Stimulated activated CD8-positive, alpha-beta memory T cell treated with anti-CD3 and anti-CD28 coated beads, Interleukin-12 subunit alpha, Interleukin-12 subunit beta, amount 100 ng/mL, for 24 hours (primary cell): Measurements from ENCODE around the gene SUSD5.

Experiments
- DNase-seq: peaks from one replicate; pipeline ENCODE4 v3.0.0-alpha.2; 2020; ENCODE audit errors: extremely low read depth

The SUSD5 gene

GRCh38 chr3:33218446-33219174 lies at the start of gene SUSD5:
Gene SUSD5 (minus strand): TSS chr3:33218810. CDS start chr3:33218797, 13 bp downstream.
- no peak for DNase-seq

DNA sequence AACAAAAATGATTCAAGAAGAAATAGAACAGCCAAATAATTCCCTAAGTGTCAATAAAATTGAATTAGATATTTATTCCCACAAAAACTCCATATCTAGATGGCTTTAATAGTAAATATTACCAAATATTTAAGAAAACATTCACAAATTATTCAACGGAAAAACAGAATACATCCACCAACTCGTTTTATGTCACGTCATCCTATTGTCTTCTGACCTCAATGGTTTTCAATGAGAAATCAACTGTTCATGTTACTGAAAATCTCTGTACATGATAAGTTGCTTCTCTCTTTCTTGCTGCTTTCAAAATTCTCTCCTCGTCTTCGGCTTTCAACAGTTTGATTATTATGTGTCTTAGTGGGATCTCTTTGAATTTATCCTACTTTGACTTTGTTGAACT lies 41.5 kb upstream of the SUSD5 start:
- DNase-seq = no peak

- DNase-seq = no peak
Measured at GRCh38 chr3:33256249-33256648, 37.6 kb upstream of the SUSD5 start.

DNA sequence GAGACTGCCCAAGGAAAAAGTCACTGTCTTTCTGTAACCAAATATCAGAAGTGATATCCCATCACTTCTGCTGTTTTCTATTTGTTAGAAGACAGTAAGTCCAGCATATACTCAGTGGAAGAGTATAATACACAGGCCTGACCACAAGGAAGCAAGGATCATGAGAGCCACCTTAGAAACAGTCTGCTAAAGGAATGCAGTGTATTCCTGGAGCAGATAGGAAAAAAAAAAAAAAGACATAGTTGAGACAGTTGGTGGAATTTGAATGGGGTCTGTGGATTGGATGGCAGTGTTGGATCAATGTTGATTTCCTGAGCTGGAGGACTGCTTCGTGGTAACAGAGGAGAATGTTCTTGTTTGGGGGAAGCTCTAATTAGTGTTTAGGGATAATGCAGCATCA lies 32.1 kb upstream of the SUSD5 start:
- no peak for DNase-seq

GRCh38 chr3:33246786-33247185 lies 28.2 kb upstream of the SUSD5 start:
- no peak for DNase-seq

DNA sequence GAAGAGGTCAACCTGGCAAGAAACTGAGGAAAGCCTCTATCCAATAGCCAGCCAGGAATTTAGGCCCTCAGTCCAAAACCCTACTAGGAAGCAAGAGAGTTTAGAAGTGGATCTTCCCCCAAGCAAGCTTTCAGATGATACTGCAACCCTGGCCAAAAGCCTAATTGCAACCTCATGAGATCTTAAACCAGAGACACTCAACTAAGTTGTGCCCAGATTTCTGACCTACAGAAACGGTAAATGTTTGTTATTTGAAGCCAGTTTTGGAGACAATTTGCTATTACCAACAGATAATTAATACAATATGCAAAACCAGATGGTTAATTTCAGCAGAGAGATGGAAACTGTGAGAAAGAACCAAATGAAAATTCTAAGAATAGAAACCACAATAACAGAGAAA lies 21.7 kb upstream of the SUSD5 start:
- no peak for DNase-seq

DNA sequence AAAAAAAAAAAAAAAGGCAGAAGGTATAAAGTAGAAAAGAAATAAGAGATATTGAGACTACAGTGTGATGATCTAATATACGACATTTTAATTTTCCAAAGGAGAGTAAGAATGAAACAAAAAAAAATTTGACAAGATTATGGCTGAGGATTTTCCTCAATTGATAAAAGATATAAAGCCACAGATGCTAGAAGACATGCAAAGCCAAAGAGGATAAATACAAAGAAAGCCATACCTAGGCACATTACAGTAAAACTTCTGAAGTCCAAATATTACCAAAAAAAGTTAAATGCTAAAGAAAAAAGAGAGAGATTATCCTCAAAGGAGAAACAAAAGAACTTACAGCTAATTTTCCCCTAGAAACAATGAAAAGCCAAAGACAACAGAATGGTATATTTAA lies 20.3 kb upstream of the SUSD5 start:
- no peak for DNase-seq

GRCh38 chr3:33237439-33237838 lies 18.8 kb upstream of the SUSD5 start:
- DNase-seq = no peak

GRCh38 chr3:33236005-33236404 lies 17.4 kb upstream of the SUSD5 start:
- no peak for DNase-seq

DNA sequence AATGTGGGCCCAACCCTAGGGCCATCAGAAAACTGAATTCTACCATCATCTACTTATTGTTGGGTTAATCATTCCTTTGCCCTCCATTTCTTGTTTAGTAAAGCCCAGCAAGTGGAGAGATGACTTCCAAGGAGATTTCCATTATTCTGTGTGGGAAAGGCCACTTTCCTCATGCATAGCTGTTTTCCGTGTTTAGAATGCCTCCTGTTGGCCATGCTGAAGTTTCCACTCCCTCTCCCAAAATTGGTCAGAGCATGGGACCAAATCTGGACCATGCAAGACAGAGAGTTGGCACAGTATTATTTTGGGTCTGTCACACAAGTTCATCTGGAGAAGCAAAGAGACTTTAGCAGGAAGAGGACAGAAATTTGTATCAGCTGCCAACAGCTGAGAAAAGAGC lies 15.3 kb upstream of the SUSD5 start:
- no peak for DNase-seq

DNA sequence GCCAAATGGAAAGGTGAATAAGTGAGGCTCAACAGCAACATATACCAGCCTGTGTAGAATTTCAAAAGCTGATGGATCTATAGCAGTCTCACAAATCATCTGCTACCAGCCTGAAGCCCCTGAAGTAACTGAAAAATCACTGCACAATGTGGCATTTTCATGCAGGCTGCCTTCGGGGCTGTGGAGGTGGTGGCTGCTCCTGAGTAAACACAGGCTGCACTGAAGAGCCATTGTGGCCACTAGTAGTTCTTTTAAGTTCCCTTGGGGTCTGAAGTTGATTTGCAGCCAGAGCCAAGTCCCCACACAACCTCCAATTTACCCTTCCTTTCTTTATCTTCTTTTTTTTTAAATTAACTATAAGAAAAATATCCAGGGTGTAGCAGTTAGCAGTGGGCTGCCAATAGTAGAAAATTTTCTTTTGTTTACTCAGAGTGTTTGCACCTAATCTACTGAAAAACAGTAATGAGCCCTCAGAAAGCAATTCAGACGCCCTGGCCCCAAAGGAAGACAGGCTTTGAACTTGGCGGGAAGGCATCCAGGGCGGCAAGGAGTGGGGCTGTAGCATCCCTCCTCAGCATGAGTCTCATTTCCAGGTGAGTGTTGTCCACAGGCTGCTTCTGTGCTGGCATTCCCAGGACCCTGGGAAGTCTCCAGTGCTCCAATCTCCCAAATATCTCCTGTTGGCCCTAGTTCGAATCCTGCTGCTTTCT lies 13.3 kb upstream of the SUSD5 start:
- DNase-seq = no peak

DNA sequence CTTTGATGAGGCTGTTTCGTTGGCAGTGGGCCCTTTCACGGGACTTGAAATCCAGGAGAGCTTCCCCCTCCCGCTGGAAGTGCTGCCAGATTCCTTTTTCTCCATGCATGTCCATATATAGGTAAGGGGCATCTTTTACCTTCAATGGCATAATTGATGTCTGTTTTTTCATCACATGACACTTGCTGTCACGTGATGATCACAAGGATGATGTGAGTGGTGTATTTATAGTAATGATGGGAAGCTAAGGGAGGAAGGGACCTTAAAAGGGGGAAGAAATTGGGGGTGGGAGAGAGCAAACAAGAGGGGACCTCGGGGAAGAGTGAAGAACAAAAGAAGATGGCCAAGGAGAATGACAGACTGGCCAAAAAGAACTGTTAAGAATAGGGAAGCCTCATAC lies 11.3 kb upstream of the SUSD5 start:
- no peak for DNase-seq

DNA sequence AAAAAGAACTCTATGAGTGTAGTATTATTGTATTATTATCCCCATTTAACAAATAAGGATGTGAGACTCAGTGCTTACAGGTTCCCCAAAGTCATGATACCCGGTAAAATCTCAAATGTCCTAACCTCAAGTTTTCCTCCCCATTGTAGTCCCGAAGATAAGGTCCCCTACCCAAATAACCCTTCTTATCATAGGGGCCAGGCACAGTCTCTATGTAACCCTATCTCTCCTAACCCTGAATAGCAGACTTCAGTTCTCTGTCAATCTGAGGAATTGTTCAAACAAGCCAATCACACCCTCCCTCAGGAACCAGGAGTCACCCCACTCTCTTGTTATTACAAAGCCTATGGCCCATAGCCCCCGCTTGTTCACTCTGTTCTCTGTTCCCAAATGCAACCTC lies 10.5 kb upstream of the SUSD5 start:
- no peak for DNase-seq

- DNase-seq = no peak
Measured at GRCh38 chr3:33221241-33221640, 2.6 kb upstream of the SUSD5 start.

DNA sequence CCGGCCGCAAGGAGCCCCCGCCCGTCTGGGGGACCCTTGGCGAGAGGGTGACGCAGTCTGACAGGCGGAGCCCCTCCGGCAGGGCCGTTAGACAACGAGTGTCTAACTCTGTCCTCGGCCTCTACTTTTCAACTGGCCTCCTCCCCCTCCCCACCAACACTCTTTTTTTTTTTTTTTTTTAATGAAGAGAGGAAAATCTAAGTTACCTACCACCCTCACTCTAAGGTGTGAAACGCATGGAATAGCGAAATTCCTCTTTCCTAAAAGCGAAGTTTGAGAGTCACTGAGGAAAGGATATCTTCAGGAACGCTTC lies 521 bp upstream of the SUSD5 start:
- no peak for DNase-seq

DNA sequence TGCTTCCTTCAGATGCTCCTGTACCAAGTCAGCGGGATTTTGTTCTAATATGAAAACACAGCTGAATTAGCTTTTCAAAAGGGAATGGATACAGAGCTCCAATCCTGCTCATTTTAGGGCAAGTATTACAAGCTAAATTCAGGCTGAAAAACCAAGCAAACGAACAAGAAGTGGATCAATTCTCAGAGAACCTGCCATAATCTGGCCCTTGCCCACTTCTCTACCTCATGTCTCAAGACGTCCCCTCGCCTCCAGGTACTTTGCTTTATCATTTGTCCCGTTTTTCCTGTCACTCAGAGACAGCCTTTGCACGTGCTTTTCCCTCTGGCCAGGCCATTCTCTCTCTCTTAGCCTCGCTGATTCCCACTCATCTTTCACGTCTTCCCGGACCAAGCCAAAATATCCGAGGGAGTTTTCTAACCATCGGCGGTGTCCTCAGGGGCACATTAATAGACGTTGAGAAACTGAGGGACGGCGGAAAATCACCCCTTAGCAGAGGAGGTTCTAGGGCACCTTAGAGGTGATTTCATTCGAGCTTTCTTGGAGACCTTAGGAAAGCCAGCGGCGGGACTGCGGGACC lies 654 bp downstream of the SUSD5 start:
- DNase-seq = no peak

DNA sequence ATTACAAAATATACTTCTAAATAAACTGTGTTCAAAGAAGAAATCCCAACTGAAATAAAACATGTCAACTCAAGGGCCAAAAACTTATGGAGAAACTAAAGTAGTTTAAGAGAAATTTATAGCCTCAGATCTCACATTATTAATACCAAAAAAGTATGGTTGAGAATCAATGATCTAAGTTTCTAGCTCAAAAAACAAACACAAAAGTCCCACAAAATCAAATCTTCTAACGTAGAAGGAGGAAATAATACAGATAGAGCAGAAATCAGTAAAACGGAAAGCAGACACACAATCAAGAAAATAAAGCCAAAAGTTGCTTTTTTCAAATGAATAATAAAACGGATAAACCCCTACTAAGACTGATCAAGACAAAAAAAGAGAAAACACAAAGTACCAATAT lies 2.9 kb downstream of the SUSD5 start:
- DNase-seq = no peak

DNA sequence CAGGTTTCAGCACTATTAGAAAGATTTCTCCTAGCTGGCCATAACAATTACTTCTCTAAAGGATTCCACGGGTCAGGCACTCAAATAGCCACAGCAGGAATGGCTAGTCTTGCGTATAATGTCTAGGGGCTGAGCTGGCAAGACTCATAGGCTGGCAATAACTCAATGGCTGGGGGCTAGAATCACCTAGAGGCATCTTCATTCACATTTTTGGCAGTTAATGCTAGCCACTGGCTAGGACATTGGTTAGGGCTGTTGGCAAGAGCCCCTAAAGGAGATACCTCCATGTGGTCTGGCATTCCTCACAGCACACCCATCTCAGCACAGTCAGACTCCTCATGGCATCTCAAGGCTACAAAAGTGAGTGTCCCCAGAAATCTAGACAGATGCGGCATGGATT lies 6.2 kb downstream of the SUSD5 start:
- DNase-seq = no peak

DNA sequence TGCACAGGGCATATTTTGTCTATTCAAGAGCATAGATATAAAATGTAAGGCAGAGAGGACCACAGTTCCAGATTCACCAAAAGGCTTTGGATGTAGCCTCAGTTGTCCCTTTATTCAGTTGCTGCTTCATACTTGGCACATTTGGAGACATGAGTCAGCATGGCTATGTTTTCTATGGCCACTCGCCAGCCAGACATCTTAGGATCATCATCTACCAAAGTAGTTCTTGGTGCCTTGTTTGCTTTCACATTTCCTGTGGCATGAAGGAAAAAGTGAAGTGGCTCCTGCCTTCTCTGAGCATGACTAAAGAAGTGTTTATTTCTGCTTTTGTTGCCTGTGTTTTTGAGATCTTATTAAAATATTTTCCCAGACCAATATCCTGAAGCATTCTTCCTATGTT lies 7.2 kb downstream of the SUSD5 start:
- no peak for DNase-seq

GRCh38 chr3:33209357-33209756 lies 9.3 kb downstream of the SUSD5 start:
- DNase-seq = no peak

GRCh38 chr3:33202711-33203457 lies 15.7 kb downstream of the SUSD5 start:
- DNase-seq = no peak

DNA sequence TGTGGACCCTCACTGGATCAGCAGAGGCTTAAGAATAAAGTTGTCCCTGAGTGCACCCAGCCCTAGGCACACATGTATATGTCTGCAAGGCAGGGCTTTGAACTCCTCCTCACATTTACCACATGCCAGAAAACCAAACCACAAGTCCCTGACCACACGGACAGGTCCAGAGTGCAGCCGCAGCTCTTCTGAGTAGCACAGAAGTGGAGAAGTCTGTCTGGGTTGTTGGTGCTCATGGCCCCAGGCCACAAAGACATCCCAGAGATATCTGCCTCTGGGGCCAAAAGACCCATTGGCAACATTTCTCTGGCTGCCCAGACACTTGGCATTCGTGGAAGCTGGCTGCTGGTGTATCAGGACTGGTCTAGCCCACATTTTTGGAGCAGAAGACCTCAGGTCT lies 17.4 kb downstream of the SUSD5 start:
- DNase-seq = no peak

DNA sequence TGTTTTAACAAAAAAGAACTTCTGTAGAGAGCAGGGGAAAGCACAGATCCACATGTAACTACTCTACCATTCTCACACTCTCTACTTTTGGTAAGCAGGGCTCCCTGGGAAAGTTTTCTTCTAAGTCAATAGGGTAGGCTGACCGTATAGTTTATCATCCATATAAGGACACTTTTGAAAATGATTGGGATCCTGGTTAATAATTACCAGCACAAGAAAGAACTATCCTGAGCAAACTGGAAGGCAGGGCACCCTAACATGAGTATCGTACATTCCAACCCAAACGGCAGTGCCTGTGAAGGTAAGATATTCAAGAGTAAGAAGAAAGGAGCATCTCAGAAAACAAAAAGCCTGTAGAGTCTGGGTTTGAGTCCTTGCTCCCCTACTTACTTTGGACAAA lies 22.1 kb downstream of the SUSD5 start:
- DNase-seq = no peak
